ENCODE results near the gene COX19.

COX19 gene

DNA sequence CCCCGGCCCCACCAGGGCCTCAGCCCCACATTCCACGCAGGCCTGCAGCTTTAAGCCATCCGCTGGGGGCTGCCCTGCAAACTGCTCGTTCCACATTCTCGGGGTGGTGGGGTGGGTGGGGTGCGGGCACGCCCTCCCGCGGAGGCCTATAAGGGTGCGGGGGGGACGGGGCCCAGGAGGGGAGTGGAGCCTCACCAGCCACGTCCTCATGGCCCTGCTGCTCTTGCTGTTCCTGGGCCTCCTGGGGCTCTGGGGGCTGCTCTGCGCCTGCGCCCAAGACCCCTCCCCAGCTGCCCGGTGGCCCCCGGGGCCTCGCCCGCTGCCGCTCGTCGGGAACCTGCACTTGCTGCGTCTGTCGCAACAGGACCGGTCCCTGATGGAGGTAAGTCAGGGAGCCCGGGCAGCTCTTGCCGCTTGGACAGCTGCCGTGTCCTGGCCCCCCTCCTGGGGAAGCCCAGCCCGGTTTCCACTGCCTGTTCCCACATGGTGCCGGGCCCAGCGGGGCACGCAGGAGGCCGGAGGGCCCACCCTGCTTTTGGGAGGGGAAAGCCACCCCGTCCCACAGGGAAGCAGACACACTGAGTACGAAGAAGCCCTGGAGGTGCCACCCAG is 7.8 kb upstream of the COX19 start, which contains the start of gene CYP2W1:
Gene CYP2W1, plus strand, starts transcription at position 178 of the 612 bp plus-strand sequence. Its CDS starts 31 bp downstream, at position 209.
- Histone ChIP-seq H3K4me2 (ENCODE audit: insufficient read depth, low read length) (no peak within 1 kb of the TSS), H3K9me3 (ENCODE audit: insufficient read depth, low read length, severe bottlenecking) (no peaks in the 10 kb centered on the region), H3K27me3 (ENCODE audit: insufficient read depth, low read length, poor library complexity) (no peaks in the 10 kb centered on the region), H2AFZ (ENCODE audit: low read depth, low read length) (no peak within 1 kb of the TSS), H3K36me3 (ENCODE audit: insufficient read depth, low read length) (no peaks in the 10 kb centered on the region), H3K27ac (ENCODE audit: low read length) (no peak within 1 kb of the TSS), H4K20me1 (ENCODE audit: insufficient read depth, low read length) (peaks cover 2% of the 10 kb centered on the region; the same call in 1 of the 2 replicates), H3K4me1 (ENCODE audit: insufficient read depth, low read length) (no peaks in the 10 kb centered on the region), H3K4me3 (ENCODE audit: low read depth in 1 of 2, low read length in 2 of 2) (no peak within 1 kb of the TSS), H3K79me2 (ENCODE audit: insufficient read depth, low read length) (no peaks in the 10 kb centered on the region), H3K9ac (ENCODE audit: low read depth, low read length) (no peak within 1 kb of the TSS)
- TF ChIP-seq, protein P1, sequence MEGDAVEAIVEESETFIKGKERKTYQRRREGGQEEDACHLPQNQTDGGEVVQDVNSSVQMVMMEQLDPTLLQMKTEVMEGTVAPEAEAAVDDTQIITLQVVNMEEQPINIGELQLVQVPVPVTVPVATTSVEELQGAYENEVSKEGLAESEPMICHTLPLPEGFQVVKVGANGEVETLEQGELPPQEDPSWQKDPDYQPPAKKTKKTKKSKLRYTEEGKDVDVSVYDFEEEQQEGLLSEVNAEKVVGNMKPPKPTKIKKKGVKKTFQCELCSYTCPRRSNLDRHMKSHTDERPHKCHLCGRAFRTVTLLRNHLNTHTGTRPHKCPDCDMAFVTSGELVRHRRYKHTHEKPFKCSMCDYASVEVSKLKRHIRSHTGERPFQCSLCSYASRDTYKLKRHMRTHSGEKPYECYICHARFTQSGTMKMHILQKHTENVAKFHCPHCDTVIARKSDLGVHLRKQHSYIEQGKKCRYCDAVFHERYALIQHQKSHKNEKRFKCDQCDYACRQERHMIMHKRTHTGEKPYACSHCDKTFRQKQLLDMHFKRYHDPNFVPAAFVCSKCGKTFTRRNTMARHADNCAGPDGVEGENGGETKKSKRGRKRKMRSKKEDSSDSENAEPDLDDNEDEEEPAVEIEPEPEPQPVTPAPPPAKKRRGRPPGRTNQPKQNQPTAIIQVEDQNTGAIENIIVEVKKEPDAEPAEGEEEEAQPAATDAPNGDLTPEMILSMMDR (IDR thresholded peaks at IDR 0.05; ENCODE audit: borderline replicate concordance, extremely low read depth, low read length, poor library complexity, severe bottlenecking) = no peak
- TF ChIP-seq EZH2 (IDR thresholded peaks at IDR 0.05; ENCODE audit: borderline replicate concordance, low read depth, low read length, severe bottlenecking) = no peak
- no peak for DNase-seq
- ATAC-seq (ENCODE audit: insufficient read depth, low read depth) = no peak

DNA sequence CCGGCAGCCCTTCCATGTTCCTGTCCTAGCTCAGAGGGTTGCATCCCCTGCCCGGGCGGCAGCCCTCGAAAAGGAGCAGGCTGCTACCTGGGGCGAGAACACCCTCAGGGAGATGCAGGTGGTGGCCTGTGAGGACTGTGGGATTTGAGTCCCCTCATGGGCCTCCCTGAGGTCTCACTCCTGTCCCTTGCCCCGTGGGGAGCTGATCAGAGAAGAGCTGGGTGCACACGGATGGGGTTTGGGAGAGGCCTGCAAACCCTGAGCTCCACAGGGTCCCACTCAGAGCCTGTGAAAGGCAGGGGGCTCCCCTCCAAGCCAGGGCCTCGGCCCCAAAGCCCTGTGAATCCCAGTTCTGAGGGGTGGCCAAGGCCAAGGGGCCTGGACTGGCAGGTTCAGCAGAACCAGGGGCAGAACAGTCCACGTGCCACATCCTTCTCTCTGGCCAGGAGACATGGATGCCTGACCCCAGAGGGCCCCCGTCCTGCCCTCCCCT is 7.2 kb upstream of the COX19 start:
- Histone ChIP-seq H3K27me3 (ENCODE audit: insufficient read depth, low read length, poor library complexity) (no peaks in the 10 kb centered on the region), H3K9ac (ENCODE audit: low read depth, low read length) (no peak overlapping the region), H3K4me2 (ENCODE audit: insufficient read depth, low read length) (no peak overlapping the region), H3K4me1 (ENCODE audit: insufficient read depth, low read length) (no peaks in the 10 kb centered on the region), H3K27ac (ENCODE audit: low read length) (no peak overlapping the region), H3K79me2 (ENCODE audit: insufficient read depth, low read length) (no peaks in the 10 kb centered on the region), H2AFZ (ENCODE audit: low read depth, low read length) (no peak overlapping the region), H3K4me3 (ENCODE audit: low read depth in 1 of 2, low read length in 2 of 2) (no peak overlapping the region), H4K20me1 (ENCODE audit: insufficient read depth, low read length) (peaks cover 2% of the 10 kb centered on the region; the same call in 1 of the 2 replicates), H3K36me3 (ENCODE audit: insufficient read depth, low read length) (no peaks in the 10 kb centered on the region), H3K9me3 (ENCODE audit: insufficient read depth, low read length, severe bottlenecking) (no peaks in the 10 kb centered on the region)
- no peak for TF ChIP-seq EZH2 (IDR thresholded peaks at IDR 0.05; ENCODE audit: borderline replicate concordance, low read depth, low read length, severe bottlenecking)
- TF ChIP-seq, protein P1 (IDR thresholded peaks at IDR 0.05; ENCODE audit: borderline replicate concordance, extremely low read depth, low read length, poor library complexity, severe bottlenecking) = no peak
- ATAC-seq (ENCODE audit: insufficient read depth, low read depth) (no peak), DNase-seq (no peak)

DNA sequence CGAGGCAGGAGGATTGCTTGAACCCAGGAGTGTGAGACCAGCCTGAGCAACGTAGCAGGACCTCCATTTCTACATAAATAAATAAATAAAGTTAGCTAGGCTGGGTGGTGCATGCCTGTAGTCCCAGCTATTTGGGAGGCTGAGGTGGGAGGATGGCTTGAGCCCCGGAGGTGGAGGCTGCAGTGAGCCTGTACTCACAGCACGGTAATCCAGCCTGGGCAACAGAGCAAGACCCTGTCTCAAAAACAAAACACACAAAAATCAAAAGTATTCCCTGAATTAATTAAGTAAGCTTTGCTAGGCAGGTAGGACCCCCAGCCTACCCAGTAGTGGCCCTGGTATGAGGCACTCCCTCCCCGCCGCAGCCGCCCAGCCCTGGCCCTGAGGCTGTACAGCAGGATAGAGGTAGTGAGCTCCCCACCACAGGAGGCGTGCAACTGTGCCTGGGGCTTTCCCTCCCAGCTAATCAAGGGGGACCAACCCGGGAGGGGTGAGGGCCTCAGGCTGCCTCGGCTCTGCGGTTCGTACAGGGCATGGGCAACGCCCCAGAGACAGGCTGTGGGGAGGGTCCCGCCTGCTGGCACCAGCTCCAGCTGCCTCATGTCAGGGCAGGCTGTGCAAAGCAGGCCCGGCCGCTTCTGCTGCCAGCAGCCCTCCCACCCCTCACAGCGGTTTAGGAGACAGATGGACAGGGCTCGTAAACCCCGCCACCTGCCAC is 6.6 kb upstream of the COX19 start:
- no peak for ATAC-seq (ENCODE audit: insufficient read depth, low read depth)
- no peak for DNase-seq
- Histone ChIP-seq H3K4me2 (ENCODE audit: insufficient read depth, low read length) (no peak overlapping the region), H3K9me3 (ENCODE audit: insufficient read depth, low read length, severe bottlenecking) (no peaks in the 10 kb centered on the region), H3K4me3 (ENCODE audit: low read depth in 1 of 2, low read length in 2 of 2) (no peak overlapping the region), H3K36me3 (ENCODE audit: insufficient read depth, low read length) (no peaks in the 10 kb centered on the region), H3K27me3 (ENCODE audit: insufficient read depth, low read length, poor library complexity) (no peaks in the 10 kb centered on the region), H3K27ac (ENCODE audit: low read length) (no peak overlapping the region), H3K4me1 (ENCODE audit: insufficient read depth, low read length) (no peaks in the 10 kb centered on the region), H3K79me2 (ENCODE audit: insufficient read depth, low read length) (no peaks in the 10 kb centered on the region), H4K20me1 (ENCODE audit: insufficient read depth, low read length) (peaks cover 2% of the 10 kb centered on the region; the same call in 1 of the 2 replicates), H2AFZ (ENCODE audit: low read depth, low read length) (no peak overlapping the region), H3K9ac (ENCODE audit: low read depth, low read length) (no peak overlapping the region)
- no peak for TF ChIP-seq EZH2 (IDR thresholded peaks at IDR 0.05; ENCODE audit: borderline replicate concordance, low read depth, low read length, severe bottlenecking)
- TF ChIP-seq, protein P1 (IDR thresholded peaks at IDR 0.05; ENCODE audit: borderline replicate concordance, extremely low read depth, low read length, poor library complexity, severe bottlenecking) = no peak
